HG03060 (cell line): ENCODE data around the gene PLXDC2.
"Not testable (repeated sequence)": the region's sequence is repeated elsewhere in the genome, so short reads cannot be mapped to it uniquely, and the experiment has no call there.

ENCODE experiments used
- ATAC-seq: cut with Tn5 transposase; IDR thresholded peaks from one replicate; pipeline ENCODE4 v1.9.1; 2021; ENCODE audit warnings: low read depth, moderate number of reproducible peaks; ENCODE audit not compliant: unreplicated experiment

The PLXDC2 gene

DNA sequence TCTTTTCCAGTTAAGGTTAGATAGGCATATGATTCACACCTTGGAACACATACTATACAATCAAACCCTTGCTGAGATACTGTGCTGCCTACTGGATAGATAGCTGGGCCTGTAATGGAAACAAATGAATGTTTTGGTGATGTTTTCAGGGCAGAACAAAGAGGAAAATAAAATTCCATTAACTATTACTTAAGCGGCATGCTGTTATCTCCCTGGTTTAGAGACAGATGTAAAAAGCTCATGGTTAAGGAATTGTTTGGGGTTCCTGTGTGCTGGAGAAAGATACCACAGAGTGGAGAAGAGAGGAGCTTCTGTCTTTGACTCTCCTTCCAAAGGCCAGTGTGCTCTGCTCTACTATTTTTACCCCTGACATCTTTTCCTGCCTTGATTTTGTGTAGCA lies 341.1 kb downstream of the PLXDC2 start:
- no peak for ATAC-seq

GRCh38 chr10:20158086-20158485 lies 341.9 kb downstream of the PLXDC2 start:
- no peak for ATAC-seq

GRCh38 chr10:20162123-20162522 lies 345.9 kb downstream of the PLXDC2 start:
- no peak for ATAC-seq

DNA sequence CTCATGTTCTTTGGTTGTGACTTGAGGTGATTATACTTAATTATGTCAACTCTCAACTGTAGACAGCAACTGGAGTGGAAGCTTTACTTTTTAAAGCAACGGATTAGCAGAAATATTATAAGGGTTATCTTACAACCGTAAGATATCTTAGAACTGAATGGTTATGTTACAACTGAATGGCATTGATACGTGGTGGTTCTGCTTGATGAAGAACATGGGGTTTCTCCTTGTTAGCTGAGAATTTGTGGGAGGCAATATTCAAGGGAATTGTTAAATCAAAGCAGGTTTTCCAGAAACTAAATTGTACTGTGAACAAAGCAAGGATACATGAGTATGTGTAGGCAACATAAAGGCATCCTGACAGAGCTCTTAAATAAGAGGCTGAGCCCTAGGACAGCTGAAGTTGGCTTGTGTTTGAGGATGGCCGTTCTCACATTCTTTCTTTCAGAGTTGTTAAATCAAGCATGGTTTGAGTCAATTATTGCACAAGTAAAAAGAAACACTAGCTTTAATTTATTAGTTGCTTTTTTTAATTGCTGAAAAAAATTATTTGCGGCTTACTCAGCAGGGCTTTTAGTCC lies 350.0 kb downstream of the PLXDC2 start:
- ATAC-seq = no peak

GRCh38 chr10:20170661-20171060 lies 354.4 kb downstream of the PLXDC2 start:
- ATAC-seq = no peak

GRCh38 chr10:20173046-20173445 lies 356.8 kb downstream of the PLXDC2 start:
- ATAC-seq = no peak

DNA sequence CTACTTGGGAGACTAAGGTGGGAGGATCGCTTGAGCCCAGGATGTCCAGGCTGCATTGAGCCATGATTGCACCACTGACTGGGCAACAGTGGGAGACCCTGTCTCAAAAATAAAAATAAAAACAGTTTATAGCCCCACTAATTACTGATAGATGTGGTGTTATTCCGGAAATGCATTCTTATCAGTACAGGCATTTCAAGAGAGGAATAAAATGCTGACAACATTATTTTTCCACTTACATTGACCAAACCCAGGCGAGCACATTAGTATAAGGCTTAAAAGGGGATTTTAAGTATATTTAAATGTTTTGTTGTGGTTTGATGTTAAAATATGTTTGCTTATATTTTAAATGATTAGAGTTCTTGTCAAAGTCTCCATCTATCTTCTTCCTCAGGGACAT lies 359.5 kb downstream of the PLXDC2 start:
- no peak for ATAC-seq

- no peak for ATAC-seq
These were observed 364.5 kb downstream of the PLXDC2 start for GRCh38 chr10:20180766-20181165.

GRCh38 chr10:20181434-20181833 lies 365.2 kb downstream of the PLXDC2 start:
- no peak for ATAC-seq

DNA sequence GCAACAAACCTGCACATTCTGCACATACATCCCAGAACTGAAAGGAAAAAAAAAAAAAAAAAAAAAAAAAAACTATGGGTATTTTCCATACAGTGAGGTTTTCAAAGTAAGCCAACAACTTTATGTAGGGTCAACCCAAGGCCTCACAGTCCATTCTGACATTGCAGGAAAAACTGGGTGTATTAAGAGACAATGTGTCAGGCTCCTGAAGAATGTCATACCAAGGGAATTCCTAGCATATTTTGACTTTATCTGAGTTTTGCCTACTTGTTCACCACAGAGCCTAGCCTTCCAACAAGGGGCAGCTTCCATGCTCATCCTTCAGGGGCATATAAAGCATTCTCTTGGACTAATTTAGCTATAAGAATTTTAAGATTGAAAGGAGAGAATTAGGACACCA lies 368.9 kb downstream of the PLXDC2 start:
- no peak for ATAC-seq

DNA sequence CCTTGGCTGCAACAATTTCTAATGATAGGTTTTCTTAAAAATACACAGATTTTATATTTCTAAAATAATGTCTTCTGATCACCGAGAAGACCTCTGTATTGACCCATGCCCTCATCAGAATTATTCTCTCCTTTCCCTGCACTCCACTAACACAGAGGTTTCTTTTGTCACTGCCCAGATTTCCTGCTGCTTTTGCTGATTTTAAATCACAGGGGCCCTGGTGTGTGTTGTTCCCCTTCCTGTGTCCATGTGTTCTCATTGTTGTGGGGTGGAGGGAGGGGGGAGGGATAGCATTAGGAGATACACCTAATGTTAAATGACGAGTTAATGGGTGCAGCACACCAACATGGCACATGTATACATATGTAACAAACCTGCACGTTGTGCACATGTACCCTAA lies 375.2 kb downstream of the PLXDC2 start:
- ATAC-seq = not testable (repeated sequence)

DNA sequence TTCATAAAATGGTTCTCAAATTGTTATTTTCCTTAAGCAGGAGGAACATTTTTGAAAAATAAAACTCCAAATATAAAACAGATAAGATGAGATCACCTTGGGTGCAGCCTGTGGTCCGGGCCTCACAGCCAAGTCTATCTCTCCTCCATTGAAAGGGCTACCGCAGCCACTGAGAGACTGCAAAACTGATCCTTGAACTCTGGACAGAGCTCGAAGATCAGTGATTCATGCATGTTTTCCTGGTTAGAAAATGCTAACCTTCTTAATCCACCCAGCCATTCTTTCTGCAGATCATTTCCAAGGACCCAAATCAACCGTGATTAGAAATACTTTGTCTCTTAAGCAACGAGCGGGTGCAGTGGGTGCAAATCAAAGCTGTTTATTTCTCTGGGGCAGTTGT lies 378.8 kb downstream of the PLXDC2 start:
- no peak for ATAC-seq

GRCh38 chr10:20200758-20201157 lies 384.5 kb downstream of the PLXDC2 start:
- ATAC-seq = no peak

DNA sequence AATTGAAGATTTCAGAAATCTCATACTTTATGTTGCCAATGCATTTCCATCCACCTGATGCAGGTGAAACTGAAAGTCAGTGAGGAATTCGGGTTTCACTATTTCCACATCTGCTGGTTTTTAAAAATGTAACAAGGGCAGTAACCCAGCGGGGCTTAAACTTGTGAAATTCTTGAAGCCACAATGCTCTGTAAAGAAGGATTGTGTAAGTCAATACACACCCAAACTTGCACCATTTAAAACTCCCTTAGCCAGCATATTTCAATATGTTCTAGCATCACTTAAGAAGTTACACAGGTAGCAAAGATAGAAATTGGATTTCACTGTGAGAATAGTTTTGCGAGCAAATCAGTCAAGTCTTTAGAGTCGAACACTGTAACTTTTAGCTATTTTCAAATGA lies 386.1 kb downstream of the PLXDC2 start:
- no peak for ATAC-seq

- ATAC-seq = no peak
These were observed 391.4 kb downstream of the PLXDC2 start for GRCh38 chr10:20207653-20208052.

GRCh38 chr10:20209098-20209497 lies 392.9 kb downstream of the PLXDC2 start:
- ATAC-seq = not testable (repeated sequence)

DNA sequence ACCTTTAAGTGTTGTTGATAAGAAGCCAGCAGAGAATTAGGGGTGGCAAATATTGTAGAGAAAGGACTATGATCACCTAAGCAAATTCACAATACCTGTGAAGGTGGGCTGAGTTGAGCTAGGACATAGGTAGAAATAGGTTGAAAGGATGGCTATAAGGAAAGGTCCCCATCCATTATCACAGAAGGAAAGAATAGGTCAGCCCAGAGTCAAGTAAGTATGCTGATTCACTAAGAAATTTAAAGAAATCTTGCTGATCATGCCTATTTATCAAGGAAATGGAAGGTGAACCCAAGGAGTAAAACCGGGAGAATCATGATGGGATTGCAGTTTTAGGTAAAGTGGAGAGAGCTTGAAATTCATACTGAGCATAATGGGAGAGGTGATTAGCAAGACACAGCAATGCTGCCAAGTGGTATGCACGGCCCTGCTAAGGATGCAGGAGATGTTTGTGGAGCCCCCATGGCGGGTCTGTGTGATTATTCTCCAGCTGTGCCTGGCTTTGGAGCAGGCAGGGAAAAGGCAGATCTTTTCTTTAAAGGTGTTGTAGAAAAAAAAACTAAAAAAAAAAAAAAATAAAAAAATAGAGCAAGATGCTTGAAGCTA lies 399.4 kb downstream of the PLXDC2 start:
- no peak for ATAC-seq

DNA sequence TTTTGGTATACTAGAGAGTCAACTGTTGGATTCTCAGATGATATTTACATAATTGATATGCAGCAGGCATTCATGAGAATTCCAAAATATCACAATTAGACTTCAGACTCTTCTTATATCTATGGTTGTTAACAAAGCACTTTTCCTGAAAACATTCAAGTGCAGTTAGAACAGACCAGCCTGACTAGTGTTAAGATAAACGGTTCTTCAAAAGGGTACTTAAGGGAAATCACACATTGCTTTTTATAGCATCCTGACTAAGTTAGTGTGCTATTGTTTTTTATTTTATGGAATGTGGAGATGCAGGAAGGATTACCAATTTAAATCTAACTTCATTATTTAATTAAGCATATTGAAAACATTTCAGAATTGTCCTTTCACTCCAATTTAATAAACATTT lies 405.1 kb downstream of the PLXDC2 start:
- no peak for ATAC-seq

GRCh38 chr10:20228729-20229128 lies 412.5 kb downstream of the PLXDC2 start:
- ATAC-seq = no peak

DNA sequence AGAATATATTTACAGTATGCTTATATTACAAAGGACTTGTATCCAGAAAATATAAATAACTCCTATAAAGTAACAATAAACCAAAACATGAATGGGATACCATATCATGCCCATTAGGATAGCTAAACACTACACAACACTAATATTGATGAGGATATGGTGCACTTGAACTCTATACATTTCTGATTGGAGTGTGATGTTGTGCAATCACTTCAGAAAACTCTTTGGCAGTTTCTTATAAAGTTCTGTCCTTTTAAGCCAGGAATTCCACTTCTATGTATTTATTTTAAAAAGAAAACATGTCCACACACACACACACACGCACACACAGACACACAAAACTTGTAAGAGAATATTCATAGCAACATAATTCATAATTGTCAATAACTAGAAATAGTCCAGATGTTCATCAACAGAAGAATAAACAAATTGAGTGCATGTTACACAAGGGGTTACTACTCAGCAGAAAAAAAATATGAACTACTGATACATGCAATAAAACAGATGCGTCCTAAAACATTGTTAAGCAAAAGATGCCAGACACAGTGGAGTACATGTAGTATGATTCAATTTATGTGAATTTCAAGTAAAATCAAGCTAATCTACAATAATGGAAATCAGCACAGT lies 416.0 kb downstream of the PLXDC2 start:
- no peak for ATAC-seq

DNA sequence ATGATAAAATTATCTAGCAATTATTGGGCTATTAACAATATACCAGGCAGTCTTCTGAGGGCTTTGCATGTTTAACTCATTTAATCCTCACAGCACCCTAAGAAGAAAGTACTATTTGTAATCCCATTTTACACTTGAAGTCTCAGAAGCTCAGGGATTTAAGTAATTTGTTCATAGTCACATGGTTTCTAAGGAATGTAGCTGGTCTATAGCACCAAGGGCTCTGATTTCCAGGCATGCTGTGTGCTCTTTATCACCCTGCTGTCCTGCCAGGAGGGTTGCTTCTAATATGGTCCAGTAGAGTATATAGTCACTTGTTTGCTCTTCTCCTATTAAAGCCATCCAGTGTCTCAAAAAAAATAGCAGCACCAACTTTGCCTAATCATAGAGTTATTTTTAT lies 417.2 kb downstream of the PLXDC2 start:
- no peak for ATAC-seq

- no peak for ATAC-seq
These were observed 418.3 kb downstream of the PLXDC2 start for GRCh38 chr10:20234579-20234978.
